Peyer's patch (tissue), 4 donors: ENCODE measurements around the gene FOXF1. TPM values are rescaled to one million over a fixed set of nuclear protein-coding genes. Genes with fewer than 3 reads are reported as not detected.

Experiments used
- DNase-seq, 3 donors: peaks; one replicate each; pipeline ENCODE4 v3.0.0-alpha.2; 2017 to 2019
- H3K27ac ChIP-seq, 4 donors: fragments of 200-600 bp; sonication (generic); one replicate each; pipeline ENCODE4 v1.5.1; 2016 to 2019
- H3K27me3 ChIP-seq, 2 donors: fragments of 200-600 bp; sonication (generic); one replicate each; pipeline ENCODE4 v1.5.1; 2019
- H3K36me3 ChIP-seq, 3 donors: fragments of 200-600 bp; sonication (generic); one replicate each; pipeline ENCODE4 v1.5.1; 2016 to 2019
- H3K4me1 ChIP-seq, 4 donors: fragments of 200-600 bp; sonication (generic); one replicate each; pipeline ENCODE4 v1.5.1; 2016 to 2019
- H3K4me3 ChIP-seq, 4 donors: fragments of 200-600 bp; sonication (generic); 1 replicate in 3 of 4; 2 replicates in 1 of 4; pipeline ENCODE4 v1.5.1; 2016 to 2019; ENCODE audit warnings: mild to moderate bottlenecking in 1 of 4
- H3K9me3 ChIP-seq, 4 donors: fragments of 200-600 bp; sonication (generic); one replicate each; pipeline ENCODE4 v1.5.1; 2016 to 2019; ENCODE audit warnings: mild to moderate bottlenecking in 1 of 4
- CTCF ChIP-seq, 6 experiments: fragments of 450-650 bp in 4 of 6; fragments of 200-600 bp in 2 of 6; sonication (generic) in 1 of 6; IDR thresholded peaks; one replicate each; pipeline ENCODE4 v1.5.1; 2017 to 2019; ENCODE audit warnings: antibody characterized with exemption in 6 of 6, mild to moderate bottlenecking in 3 of 6, moderate library complexity in 1 of 6
- POLR2A ChIP-seq, 2 donors: fragments of 450-650 bp; IDR thresholded peaks; one replicate each; pipeline ENCODE4 v1.5.1; 2017; ENCODE audit warnings: antibody characterized with exemption in 2 of 2, mild to moderate bottlenecking in 2 of 2, moderate library complexity in 2 of 2
- total RNA-seq, 4 donors: library from RNA; depleted of rRNA; stranded (reverse); fragments of >200 nt; gene quantifications; one replicate each; pipeline ENCODE4 v1.1.0, GENCODE V29; 2016

FOXF1 gene
- total RNA-seq, 4 donors from 2014 or later, result 4.4 to 36.3 (median 9.0) TPM

- TF ChIP-seq CTCF (IDR thresholded peaks at IDR 0.05) (no peak), POLR2A (IDR thresholded peaks at IDR 0.05) (no peak)
- H3K27ac ChIP-seq, result peak overlapping the region in 2 of 4 donors; percentile 29 to 35
Observed at GRCh38 chr16:86476956-86477534, 33.3 kb upstream of the FOXF1 start.

GRCh38 chr16:86477642-86478041, 32.7 kb upstream of the FOXF1 start:
- Histone ChIP-seq H3K4me3 (no peak overlapping the region), H3K36me3 (no peaks in the 10 kb centered on the region), H3K4me1 (no peaks in the 10 kb centered on the region), H3K27ac (peak overlapping the region in 1 of 4 donors; percentile 35), H3K9me3 (no peaks in the 10 kb centered on the region), H3K27me3 (no peaks in the 10 kb centered on the region)
- DNase-seq, result no peak
- TF ChIP-seq CTCF (IDR thresholded peaks at IDR 0.05) (no peak), POLR2A (IDR thresholded peaks at IDR 0.05) (no peak)

More at GRCh38 chr16:86476956-86477534, 33.3 kb upstream of the FOXF1 start:
- Histone ChIP-seq H3K27me3 (no peaks in the 10 kb centered on the region), H3K36me3 (no peaks in the 10 kb centered on the region), H3K9me3 (peaks cover 0 to 5% (median 0%) of the 10 kb centered on the region in 4 donors), H3K4me1 (no peaks in the 10 kb centered on the region), H3K4me3 (no peak overlapping the region)
- no peak for DNase-seq

GRCh38 chr16:86478779-86479178, 31.5 kb upstream of the FOXF1 start:
- H3K4me3 ChIP-seq, result no peak overlapping the region
- H3K27ac ChIP-seq, result no peak overlapping the region
- no peak for DNase-seq
- no peaks in the 10 kb centered on the region for H3K36me3 ChIP-seq
- H3K4me1 ChIP-seq, result no peaks in the 10 kb centered on the region
- H3K27me3 ChIP-seq, result no peaks in the 10 kb centered on the region
- TF ChIP-seq CTCF (IDR thresholded peaks at IDR 0.05) (no peak), POLR2A (IDR thresholded peaks at IDR 0.05) (no peak)
- H3K9me3 ChIP-seq, result peaks cover 0 to under 1% (median 0%) of the 10 kb centered on the region in 4 donors

GRCh38 chr16:86479419-86479818, 30.9 kb upstream of the FOXF1 start:
- Histone ChIP-seq H3K4me1 (no peaks in the 10 kb centered on the region), H3K36me3 (no peaks in the 10 kb centered on the region), H3K27ac (peak overlapping the region in 2 of 4 donors; percentile 14 to 50), H3K27me3 (no peaks in the 10 kb centered on the region), H3K4me3 (no peak overlapping the region), H3K9me3 (peaks cover 0 to 7% (median 3%) of the 10 kb centered on the region in 4 donors)
- TF ChIP-seq CTCF (IDR thresholded peaks at IDR 0.05) (no peak), POLR2A (IDR thresholded peaks at IDR 0.05) (no peak)
- peak in 1 of 3 donors; percentile 57 for DNase-seq

- peak overlapping the region in 2 of 4 donors; percentile 14 to 50 for H3K27ac ChIP-seq
- no peaks in the 10 kb centered on the region for H3K27me3 ChIP-seq
- H3K36me3 ChIP-seq, result no peaks in the 10 kb centered on the region
- DNase-seq, result no peak
- no peaks in the 10 kb centered on the region for H3K4me1 ChIP-seq
- no peak overlapping the region for H3K4me3 ChIP-seq
- TF ChIP-seq POLR2A (IDR thresholded peaks at IDR 0.05) (no peak), CTCF (IDR thresholded peaks at IDR 0.05) (no peak)
- peaks cover 0 to 14% (median 3%) of the 10 kb centered on the region in 4 donors for H3K9me3 ChIP-seq
Observed at GRCh38 chr16:86480444-86480843, 29.9 kb upstream of the FOXF1 start.
